GM19099 (cell line): ENCODE data around the gene CCL14.

Experiments
- POLR2A ChIP-seq: IDR thresholded peaks from 3 replicates; pipeline ENCODE4 v1.6.1; 2011; ENCODE audit warnings: low read depth; ENCODE audit not compliant: insufficient read length; ENCODE audit errors: extremely low read depth

CCL14 gene

GRCh38 chr17:35986643-35987042, at the start of gene CCL14:
Gene CCL14, minus strand, starts transcription at chr17:35986729. Its CDS starts 80 bp downstream, at chr17:35986649.
- TF ChIP-seq POLR2A, result no peak

- TF ChIP-seq POLR2A, result no peak
These were observed 49.7 kb upstream of the CCL14 start for GRCh38 chr17:36036235-36036634.

GRCh38 chr17:36034127-36034526, 47.6 kb upstream of the CCL14 start:
- TF ChIP-seq POLR2A, result no peak

GRCh38 chr17:36030956-36031355, 44.4 kb upstream of the CCL14 start:
- TF ChIP-seq POLR2A, result no peak

- TF ChIP-seq POLR2A, result no peak
These were observed 41.2 kb upstream of the CCL14 start for GRCh38 chr17:36027761-36028160.

- no peak for TF ChIP-seq POLR2A
These were observed 37.8 kb upstream of the CCL14 start for GRCh38 chr17:36024106-36024869.

- TF ChIP-seq POLR2A, result no peak
These were observed 32.9 kb upstream of the CCL14 start for GRCh38 chr17:36019423-36019822.

- TF ChIP-seq POLR2A, result no peak
These were observed 31.3 kb upstream of the CCL14 start, which contains the start of gene CCL23 for GRCh38 chr17:36017799-36018198. Gene CCL23, minus strand, starts transcription at chr17:36017972. Its CDS starts 75 bp downstream, at chr17:36017897.

- no peak for TF ChIP-seq POLR2A
These were observed 30.0 kb upstream of the CCL14 start for GRCh38 chr17:36016555-36016954.

GRCh38 chr17:36014946-36015345, 28.4 kb upstream of the CCL14 start:
- no peak for TF ChIP-seq POLR2A

GRCh38 chr17:36011201-36011600, 24.7 kb upstream of the CCL14 start:
- TF ChIP-seq POLR2A, result no peak

- no peak for TF ChIP-seq POLR2A
These were observed 22.6 kb upstream of the CCL14 start for GRCh38 chr17:36008998-36009665.

GRCh38 chr17:36004594-36005108, 18.1 kb upstream of the CCL14 start:
- TF ChIP-seq POLR2A, result no peak

- no peak for TF ChIP-seq POLR2A
These were observed 16.1 kb upstream of the CCL14 start for GRCh38 chr17:36002631-36003030.

GRCh38 chr17:36001862-36002603, 15.5 kb upstream of the CCL14 start:
- no peak for TF ChIP-seq POLR2A
